PC-9 (cell line): ENCODE results near the gene PLAU. TPM values are rescaled to one million over a fixed set of nuclear protein-coding genes. Genes with fewer than 3 reads are reported as not detected.

Source experiments
- BruUV-seq: library from RNA; stranded (reverse); fragments of 400-500 nt; replicated peaks from 2 replicates; lab custom pipeline; 2021; lab: Mats Ljungman, UMichigan
- CTCF ChIA-PET: fragments of 300-600 bp; sonication (Branson Sonifier 250); formaldehyde crosslinking; loops from one replicate; lab custom pipeline; 2022; ENCODE audit warnings: antibody characterized with exemption; lab: Charles Lee
- POLR2A ChIA-PET: fragments of 300-600 bp; sonication (Branson Sonifier 250); formaldehyde crosslinking; loops from one replicate; lab custom pipeline; 2022; ENCODE audit warnings: antibody characterized with exemption; ENCODE audit not compliant: unreplicated experiment; lab: Charles Lee
- DNase-seq, 2 experiments: peaks; one replicate each; pipeline versions ENCODE4 v3.0.0 to v3.0.0-alpha.2; 2015 to 2022; ENCODE audit warnings: mixed read lengths in 1 of 2
- H2AFZ ChIP-seq: fragments of 200-600 bp; sonication (generic); 2 replicates; pipeline ENCODE4 v1.8.1; 2017; ENCODE audit warnings: antibody characterized with exemption
- H3F3A ChIP-seq: fragments of 200-600 bp; sonication (generic); 2 replicates; pipeline ENCODE4 v1.8.1; 2017; ENCODE audit warnings: antibody characterized with exemption, mild to moderate bottlenecking, low read depth; ENCODE audit not compliant: insufficient read depth
- H3K27ac ChIP-seq: fragments of 200-600 bp; sonication (generic); 2 replicates; pipeline ENCODE4 v1.6.1; 2016; ENCODE audit warnings: mixed run types
- H3K27me3 ChIP-seq: fragments of 200-600 bp; sonication (generic); 2 replicates; pipeline ENCODE4 v1.6.1; 2016; ENCODE audit warnings: low read depth, mixed run types; ENCODE audit not compliant: insufficient read depth
- H3K36me3 ChIP-seq: fragments of 200-600 bp; sonication (generic); 2 replicates; pipeline ENCODE4 v1.6.1; 2016; ENCODE audit warnings: low read depth, mixed run types
- H3K4me1 ChIP-seq: fragments of 200-600 bp; sonication (generic); replicated peaks from 2 replicates; pipeline ENCODE4 v1.6.1; 2016; ENCODE audit warnings: mixed run types; ENCODE audit not compliant: insufficient read depth
- H3K4me2 ChIP-seq: fragments of 200-600 bp; sonication (generic); 2 replicates; pipeline ENCODE4 v1.6.1; 2017; ENCODE audit warnings: mixed run types
- H3K4me3 ChIP-seq: fragments of 200-600 bp; sonication (generic); 2 replicates; pipeline ENCODE4 v1.6.1; 2016; ENCODE audit warnings: mixed run types
- H3K79me2 ChIP-seq: fragments of 200-600 bp; sonication (generic); 2 replicates; pipeline ENCODE4 v1.6.1; 2017; ENCODE audit warnings: low read depth, mixed run types
- H3K9me2 ChIP-seq: fragments of 200-600 bp; sonication (generic); 2 replicates; pipeline ENCODE4 v1.8.1; 2017; ENCODE audit warnings: mild to moderate bottlenecking; ENCODE audit not compliant: insufficient read depth
- H3K9me3 ChIP-seq: fragments of 200-600 bp; sonication (generic); 2 replicates; pipeline ENCODE4 v1.8.1; 2016; ENCODE audit warnings: low read depth; ENCODE audit not compliant: insufficient read depth
- H4K20me1 ChIP-seq: fragments of 200-600 bp; sonication (generic); 2 replicates; pipeline ENCODE4 v1.8.1; 2017; ENCODE audit not compliant: insufficient read depth
- EZH2 ChIP-seq: fragments of 200-600 bp; sonication (generic); IDR thresholded peaks from 2 replicates; pipeline ENCODE4 v1.8.0; 2017; ENCODE audit warnings: antibody characterized with exemption, low read depth
- intact Hi-C: fragments of 100-400 bp; cut with micrococcal nuclease; formaldehyde crosslinking; loops from one replicate; pipeline ENCODE4 v1.10.0; 2022; ENCODE audit not compliant: unreplicated experiment
- total RNA-seq: library from RNA; stranded (reverse); gene quantifications from 2 replicates; pipeline ENCODE4 v1.2.3, GENCODE V29; 2021
- TF ChIP-seq, protein P1 (sequence below): fragments of 200-600 bp; sonication (generic); conservative IDR thresholded peaks from 2 replicates; pipeline ENCODE4 v1.6.1; 2017; ENCODE audit warnings: mixed run types, antibody characterized with exemption, mild to moderate bottlenecking, moderate library complexity

PLAU gene
- total RNA-seq, 1 experiment from 2014 or later: 90.3 TPM

DNA sequence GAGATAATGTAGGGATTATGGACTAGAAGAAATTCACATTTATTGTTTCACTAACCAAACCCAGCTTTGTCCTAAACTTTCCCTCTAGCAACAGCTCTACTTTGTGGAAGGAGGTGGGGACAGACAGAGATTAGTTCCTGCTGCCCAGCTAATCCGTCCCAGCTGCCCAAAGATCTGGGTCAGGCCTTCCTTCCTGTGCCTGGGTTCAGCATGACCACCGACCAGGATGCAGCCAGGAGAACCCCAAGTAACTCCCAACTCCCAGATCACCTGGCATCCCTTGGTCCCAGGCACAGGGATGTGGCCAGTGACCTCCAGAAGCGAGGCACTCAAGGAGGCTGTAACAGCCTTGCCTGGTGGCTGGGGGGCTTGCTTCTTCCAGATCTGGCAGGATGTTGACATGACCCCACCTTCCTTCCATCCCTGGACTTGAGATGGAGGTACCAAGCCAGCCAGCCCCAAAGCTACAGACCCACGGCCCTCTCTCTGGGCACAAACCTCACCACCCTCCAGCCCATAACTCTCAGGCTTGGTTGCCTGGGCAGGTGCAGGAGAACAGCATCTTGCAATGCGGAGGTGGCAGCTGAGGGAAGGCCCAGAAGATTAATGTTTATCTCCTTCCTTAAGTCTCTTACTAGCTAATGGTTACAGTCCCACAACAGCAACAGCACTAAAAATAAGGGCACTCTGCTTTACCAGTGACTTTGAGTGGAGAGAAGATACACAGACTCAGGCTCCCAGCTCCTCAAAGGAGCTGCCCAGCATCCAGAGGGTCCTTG lies 47.7 kb upstream of the PLAU start:
- Histone ChIP-seq H3K9me2 (no peaks in the 10 kb centered on the region), H3K79me2 (peaks cover 100% of the 10 kb centered on the region), H2AFZ (no peak overlapping the region), H3K36me3 (peaks cover 72% of the 10 kb centered on the region), H3F3A (peaks cover 36% of the 10 kb centered on the region; the same call in 1 of the 2 replicates), H3K9me3 (no peaks in the 10 kb centered on the region), H3K27me3 (no peaks in the 10 kb centered on the region), H4K20me1 (peaks cover 100% of the 10 kb centered on the region), H3K4me2 (no peak overlapping the region), H3K4me3 (no peak overlapping the region), H3K4me1 (peaks cover 4% of the 10 kb centered on the region; the same call in 1 of the 2 replicates), H3K27ac (no peak overlapping the region)
- ChIA-PET POLR2A (interaction anchor here (0.7 kb wide), 1 partner anchor 80 kb away, joined by 3 read pairs; no protein-coding TSS in a partner anchor), CTCF (interaction anchor here (0.9 kb wide), 2 partner anchors 13 to 16 kb away, joined by 3 to 10 read pairs; no protein-coding TSS in a partner anchor)
- intact Hi-C loops: no loop called here
- TF ChIP-seq EZH2: no peak
- TF ChIP-seq, protein P1, sequence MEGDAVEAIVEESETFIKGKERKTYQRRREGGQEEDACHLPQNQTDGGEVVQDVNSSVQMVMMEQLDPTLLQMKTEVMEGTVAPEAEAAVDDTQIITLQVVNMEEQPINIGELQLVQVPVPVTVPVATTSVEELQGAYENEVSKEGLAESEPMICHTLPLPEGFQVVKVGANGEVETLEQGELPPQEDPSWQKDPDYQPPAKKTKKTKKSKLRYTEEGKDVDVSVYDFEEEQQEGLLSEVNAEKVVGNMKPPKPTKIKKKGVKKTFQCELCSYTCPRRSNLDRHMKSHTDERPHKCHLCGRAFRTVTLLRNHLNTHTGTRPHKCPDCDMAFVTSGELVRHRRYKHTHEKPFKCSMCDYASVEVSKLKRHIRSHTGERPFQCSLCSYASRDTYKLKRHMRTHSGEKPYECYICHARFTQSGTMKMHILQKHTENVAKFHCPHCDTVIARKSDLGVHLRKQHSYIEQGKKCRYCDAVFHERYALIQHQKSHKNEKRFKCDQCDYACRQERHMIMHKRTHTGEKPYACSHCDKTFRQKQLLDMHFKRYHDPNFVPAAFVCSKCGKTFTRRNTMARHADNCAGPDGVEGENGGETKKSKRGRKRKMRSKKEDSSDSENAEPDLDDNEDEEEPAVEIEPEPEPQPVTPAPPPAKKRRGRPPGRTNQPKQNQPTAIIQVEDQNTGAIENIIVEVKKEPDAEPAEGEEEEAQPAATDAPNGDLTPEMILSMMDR: no peak
- no TSS peak for BruUV-seq
- no peak for DNase-seq

DNA sequence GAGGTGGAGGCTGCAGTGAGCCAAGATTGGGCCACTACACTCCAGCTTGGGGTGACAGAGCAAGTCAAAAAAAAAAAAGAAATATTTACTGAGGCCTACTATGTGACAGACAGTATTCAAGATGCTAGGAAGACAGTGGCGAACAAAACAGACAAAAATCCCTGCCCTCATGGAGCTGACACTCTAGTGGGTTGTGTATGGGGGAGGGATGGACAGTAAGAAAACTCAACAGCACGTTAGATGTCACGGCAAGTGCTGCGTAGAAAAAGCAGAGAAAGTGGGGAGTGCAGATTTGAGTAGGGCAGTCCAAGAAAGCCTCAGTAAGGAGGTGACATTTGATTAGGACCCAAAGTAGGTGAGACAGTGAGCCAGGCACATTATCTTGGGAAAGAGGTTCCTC lies 46.7 kb upstream of the PLAU start:
- DNase-seq: no peak
- TF ChIP-seq, protein P1: no peak
- TF ChIP-seq EZH2: no peak
- Histone ChIP-seq H3K27ac (no peak overlapping the region), H3K9me3 (no peaks in the 10 kb centered on the region), H3K27me3 (no peaks in the 10 kb centered on the region), H3K79me2 (peaks cover 100% of the 10 kb centered on the region), H3K9me2 (no peaks in the 10 kb centered on the region), H3K4me2 (no peak overlapping the region), H3K4me3 (no peak overlapping the region), H4K20me1 (peaks cover 100% of the 10 kb centered on the region), H3K4me1 (peaks cover 14% of the 10 kb centered on the region), H3K36me3 (peaks cover 74% of the 10 kb centered on the region), H3F3A (peaks cover 28% of the 10 kb centered on the region; the same call in 1 of the 2 replicates), H2AFZ (no peak overlapping the region)
- BruUV-seq: no TSS peak
- ChIA-PET POLR2A (no interaction called here), CTCF (interaction anchor here (0.9 kb wide), 1 partner anchor 14 kb away, joined by 10 read pairs; no protein-coding TSS in a partner anchor)
- intact Hi-C loops: no loop called here

DNA sequence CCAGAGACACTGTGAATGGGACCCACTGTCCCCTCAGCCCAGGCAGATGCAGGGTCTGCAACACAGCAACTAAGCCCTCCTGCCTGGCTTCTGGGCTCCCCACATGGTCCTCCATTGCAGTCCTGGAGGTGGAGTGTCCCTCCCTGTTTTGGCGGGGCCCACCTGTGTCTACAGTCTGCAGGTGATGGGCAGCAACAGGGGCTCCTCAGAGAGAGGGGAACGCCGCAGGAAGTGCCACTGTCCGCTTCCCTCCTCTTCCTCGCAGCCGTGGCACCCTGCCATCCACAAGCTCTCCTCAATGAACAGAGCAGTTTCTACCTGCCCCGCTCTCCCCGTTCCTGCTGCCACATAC lies 45.8 kb upstream of the PLAU start:
- CTCF ChIA-PET: no interaction called here
- H3K9me3 ChIP-seq: no peaks in the 10 kb centered on the region
- H3K9me2 ChIP-seq: no peaks in the 10 kb centered on the region
- H3K4me2 ChIP-seq: no peak overlapping the region
- H2AFZ ChIP-seq: no peak overlapping the region
- H3K36me3 ChIP-seq: peaks cover 76% of the 10 kb centered on the region
- no peak for DNase-seq
- H3F3A ChIP-seq: peaks cover 26% of the 10 kb centered on the region; the same call in 1 of the 2 replicates
- H4K20me1 ChIP-seq: peaks cover 100% of the 10 kb centered on the region
- H3K27ac ChIP-seq: no peak overlapping the region
- intact Hi-C loops: no loop called here
- BruUV-seq: no TSS peak
- peaks cover 23% of the 10 kb centered on the region for H3K4me1 ChIP-seq
- H3K4me3 ChIP-seq: no peak overlapping the region
- TF ChIP-seq EZH2: no peak
- TF ChIP-seq, protein P1: no peak
- peaks cover 100% of the 10 kb centered on the region for H3K79me2 ChIP-seq
- POLR2A ChIA-PET: no interaction called here
- no peaks in the 10 kb centered on the region for H3K27me3 ChIP-seq
